Lower leg skin (tissue), 4 donors: ENCODE data around the gene AFMID. TPM values are rescaled to one million over a fixed set of nuclear protein-coding genes. Genes with fewer than 3 reads are reported as not detected.

Source experiments
- DNase-seq, 2 donors: peaks; one replicate each; pipeline ENCODE4 v3.0.0-alpha.2; 2019; ENCODE audit warnings: low spot score in 2 of 2
- H3K4me3 ChIP-seq: fragments of 200-600 bp; sonication (generic); 2 replicates; pipeline ENCODE4 v1.5.1; 2017; ENCODE audit warnings: mild to moderate bottlenecking, low read depth; ENCODE audit not compliant: poor library complexity, severe bottlenecking
- POLR2A ChIP-seq, 2 donors: fragments of 450-650 bp; IDR thresholded peaks; one replicate each; pipeline ENCODE4 v1.6.1; 2016 to 2017; ENCODE audit warnings: antibody characterized with exemption in 2 of 2, mild to moderate bottlenecking in 1 of 2, moderate library complexity in 1 of 2
- WGBS, 2 donors: methylation state at CpG; one replicate each; pipeline ENCODE4 v1.1.5; 2018; 5-methylcytosine and 5-hydroxymethylcytosine counted together
- intact Hi-C: fragments of 100-400 bp; cut with DNase I; formaldehyde crosslinking; loops from one replicate; pipeline ENCODE4 v1.15.0; 2023; ENCODE audit warnings: low total_unique reads
- total RNA-seq, 4 donors: library from RNA; depleted of rRNA; stranded (reverse); fragments of >200 nt; gene quantifications; one replicate each; pipeline ENCODE4 v1.1.0, GENCODE V29; 2016
- TF ChIP-seq, protein P1 (sequence below), 3 donors: fragments of 450-650 bp; IDR thresholded peaks; one replicate each; pipeline ENCODE4 v1.5.1; 2016; ENCODE audit warnings: antibody characterized with exemption in 3 of 3, mild to moderate bottlenecking in 3 of 3, moderate library complexity in 2 of 3

The AFMID gene
- total RNA-seq, 4 donors from 2014 or later, result 41.4 to 77.7 (median 59.7) TPM

DNA sequence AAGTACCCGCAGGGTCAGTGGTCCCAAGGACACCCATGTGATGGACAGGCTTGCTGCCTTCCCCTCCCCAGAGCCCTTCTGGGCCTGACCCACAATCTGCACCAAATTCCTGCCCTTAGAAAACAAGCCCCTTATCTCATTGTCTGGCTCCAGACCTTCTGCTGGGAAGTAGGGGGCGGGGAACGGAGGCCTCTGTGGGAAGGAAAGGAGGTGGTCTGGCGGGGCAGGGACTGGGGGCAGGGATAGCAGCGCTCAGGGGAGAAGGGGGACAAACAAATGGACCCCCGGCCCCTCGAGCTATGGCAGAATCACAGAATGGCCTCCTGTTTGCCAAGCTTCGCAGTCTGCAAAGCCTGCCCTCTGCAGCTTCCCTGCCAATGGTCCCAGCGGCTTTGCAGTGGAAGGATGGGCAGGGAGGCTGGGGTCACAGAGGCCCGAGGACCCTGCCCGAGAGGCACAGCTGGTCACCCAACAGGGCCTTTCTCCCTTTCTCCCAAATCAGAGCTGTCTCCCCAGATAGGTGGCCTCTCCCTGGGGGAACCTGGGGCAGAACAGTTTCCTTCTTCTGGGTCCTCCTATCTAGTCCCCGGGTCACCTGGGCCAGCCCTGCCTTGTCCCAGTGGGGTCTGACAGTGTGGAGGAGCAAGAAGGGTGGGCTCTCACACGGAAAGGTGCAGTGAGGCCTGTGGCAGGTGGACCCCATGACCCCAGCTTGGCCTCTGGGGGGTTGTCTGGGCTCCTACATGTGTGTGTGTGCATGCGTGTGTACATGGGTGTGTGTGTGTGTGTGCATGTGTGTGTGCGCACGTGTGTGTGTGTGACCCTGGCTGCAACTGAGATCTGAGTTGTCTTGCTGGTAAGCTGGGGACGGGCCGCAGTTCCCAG lies 69.8 kb downstream of the AFMID start:
- DNase-seq, result no peak
- no peak overlapping the region for H3K4me3 ChIP-seq
- 70 to 79% methylated on average over 15 to 18 of the region's 18 CpGs for WGBS, 2 donors
- intact Hi-C loops, result no loop called here
- no peak for TF ChIP-seq POLR2A (IDR thresholded peaks at IDR 0.05)
- TF ChIP-seq, protein P1, sequence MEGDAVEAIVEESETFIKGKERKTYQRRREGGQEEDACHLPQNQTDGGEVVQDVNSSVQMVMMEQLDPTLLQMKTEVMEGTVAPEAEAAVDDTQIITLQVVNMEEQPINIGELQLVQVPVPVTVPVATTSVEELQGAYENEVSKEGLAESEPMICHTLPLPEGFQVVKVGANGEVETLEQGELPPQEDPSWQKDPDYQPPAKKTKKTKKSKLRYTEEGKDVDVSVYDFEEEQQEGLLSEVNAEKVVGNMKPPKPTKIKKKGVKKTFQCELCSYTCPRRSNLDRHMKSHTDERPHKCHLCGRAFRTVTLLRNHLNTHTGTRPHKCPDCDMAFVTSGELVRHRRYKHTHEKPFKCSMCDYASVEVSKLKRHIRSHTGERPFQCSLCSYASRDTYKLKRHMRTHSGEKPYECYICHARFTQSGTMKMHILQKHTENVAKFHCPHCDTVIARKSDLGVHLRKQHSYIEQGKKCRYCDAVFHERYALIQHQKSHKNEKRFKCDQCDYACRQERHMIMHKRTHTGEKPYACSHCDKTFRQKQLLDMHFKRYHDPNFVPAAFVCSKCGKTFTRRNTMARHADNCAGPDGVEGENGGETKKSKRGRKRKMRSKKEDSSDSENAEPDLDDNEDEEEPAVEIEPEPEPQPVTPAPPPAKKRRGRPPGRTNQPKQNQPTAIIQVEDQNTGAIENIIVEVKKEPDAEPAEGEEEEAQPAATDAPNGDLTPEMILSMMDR (IDR thresholded peaks at IDR 0.05), result no peak

Other genes with a start within 250 kb of the AFMID start
- gene TNRC6C, start 228.7 kb upstream of the AFMID start, total RNA-seq, result 10 to 100 TPM in 1 of 4 donors, 1 to 10 TPM in 3; 5.3 to 15.4 (median 6.8) TPM
- 10 to 100 TPM; 31.6 to 44.8 (median 39.0) TPM for gene TMC6, start 58.6 kb upstream of the AFMID start, total RNA-seq
- 1 to 10 TPM; 1.5 to 2.7 (median 1.7) TPM for gene TMC8, start 56.6 kb upstream of the AFMID start, total RNA-seq
- 1 to 10 TPM in 1 of 4 donors, under 1 TPM in 3; 0.42 to 1.6 (median 0.62) TPM for gene C17orf99, start 41.0 kb upstream of the AFMID start, total RNA-seq
- 100 to 1,000 TPM in 3 of 4 donors, 10 to 100 TPM in 1; 97.9 to 169 (median 144) TPM for gene SYNGR2, start 18.8 kb upstream of the AFMID start, total RNA-seq
- 1 to 10 TPM; 1.7 to 4.1 (median 2.9) TPM for gene TK1, start 310 bp upstream of the AFMID start, total RNA-seq
- gene BIRC5, start 26.9 kb downstream of the AFMID start, total RNA-seq, result 1 to 10 TPM; 1.8 to 6.7 (median 3.9) TPM
- gene TMEM235, start 44.3 kb downstream of the AFMID start, total RNA-seq, result not detected
- gene SOCS3, start 172.7 kb downstream of the AFMID start, total RNA-seq, result 10 to 100 TPM; 12.5 to 45.0 (median 13.0) TPM
- gene PGS1, start 191.3 kb downstream of the AFMID start, total RNA-seq, result 10 to 100 TPM; 30.4 to 40.3 (median 39.9) TPM